ENCODE data around the gene SEMA3D. TPM values are rescaled to one million over a fixed set of nuclear protein-coding genes. Genes with fewer than 3 reads are reported as not detected.

Gene SEMA3D
- total RNA-seq, 1 donor from 2014 or later: 9.1 TPM

DNA sequence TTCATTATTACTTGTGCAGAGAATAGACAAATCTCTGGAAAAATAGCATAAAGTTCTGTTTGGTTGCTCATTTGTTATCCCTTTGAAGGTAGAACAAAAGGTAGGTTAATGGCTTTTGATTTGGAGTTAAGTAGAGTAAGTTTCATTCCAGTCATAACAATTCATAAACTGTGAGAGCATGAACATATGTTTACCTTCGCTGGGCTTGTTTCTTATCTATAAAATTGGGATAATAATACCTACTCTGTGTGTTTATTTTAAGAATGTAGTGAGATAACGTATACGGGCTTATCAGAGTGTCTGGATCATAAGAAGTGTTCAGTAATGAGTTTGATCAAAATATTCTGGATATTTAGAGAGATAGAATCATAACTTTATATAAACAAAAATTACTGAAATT, 155.4 kb downstream of the SEMA3D start:
- H3K27me3 Mint-ChIP-seq (ENCODE audit: low read depth, unreplicated experiment): no peaks in the 10 kb centered on the region
- H3K4me1 ChIP-seq (ENCODE audit: insufficient read depth, low read length): peaks cover 4% of the 10 kb centered on the region
- H3K9ac ChIP-seq (ENCODE audit: low read length): no peak overlapping the region
- H3K36me3 ChIP-seq (ENCODE audit: insufficient read depth, low read length): no peaks in the 10 kb centered on the region
- H3K4me1 Mint-ChIP-seq (ENCODE audit: low read depth, unreplicated experiment): peaks cover 2% of the 10 kb centered on the region
- no peak overlapping the region for H3K27ac ChIP-seq (ENCODE audit: low read depth, low read length)
- H3K27ac Mint-ChIP-seq (ENCODE audit: unreplicated experiment): no peak overlapping the region
- H3K36me3 Mint-ChIP-seq (ENCODE audit: low read depth, unreplicated experiment): no peaks in the 10 kb centered on the region
- no peak overlapping the region for H3K4me3 Mint-ChIP-seq (ENCODE audit: unreplicated experiment)
- H4K20me1 ChIP-seq (ENCODE audit: insufficient read depth, low read length): no peaks in the 10 kb centered on the region
- no peaks in the 10 kb centered on the region for H3K27me3 ChIP-seq (ENCODE audit: insufficient read depth, low read length)
- FAIRE-seq: peak; percentile 68
- no peaks in the 10 kb centered on the region for H3K79me2 ChIP-seq (ENCODE audit: insufficient read depth, low read length)
- TF ChIP-seq EZH2 (IDR thresholded peaks at IDR 0.05; ENCODE audit: insufficient read depth, low read length): no peak
- TF ChIP-seq, protein P1, sequence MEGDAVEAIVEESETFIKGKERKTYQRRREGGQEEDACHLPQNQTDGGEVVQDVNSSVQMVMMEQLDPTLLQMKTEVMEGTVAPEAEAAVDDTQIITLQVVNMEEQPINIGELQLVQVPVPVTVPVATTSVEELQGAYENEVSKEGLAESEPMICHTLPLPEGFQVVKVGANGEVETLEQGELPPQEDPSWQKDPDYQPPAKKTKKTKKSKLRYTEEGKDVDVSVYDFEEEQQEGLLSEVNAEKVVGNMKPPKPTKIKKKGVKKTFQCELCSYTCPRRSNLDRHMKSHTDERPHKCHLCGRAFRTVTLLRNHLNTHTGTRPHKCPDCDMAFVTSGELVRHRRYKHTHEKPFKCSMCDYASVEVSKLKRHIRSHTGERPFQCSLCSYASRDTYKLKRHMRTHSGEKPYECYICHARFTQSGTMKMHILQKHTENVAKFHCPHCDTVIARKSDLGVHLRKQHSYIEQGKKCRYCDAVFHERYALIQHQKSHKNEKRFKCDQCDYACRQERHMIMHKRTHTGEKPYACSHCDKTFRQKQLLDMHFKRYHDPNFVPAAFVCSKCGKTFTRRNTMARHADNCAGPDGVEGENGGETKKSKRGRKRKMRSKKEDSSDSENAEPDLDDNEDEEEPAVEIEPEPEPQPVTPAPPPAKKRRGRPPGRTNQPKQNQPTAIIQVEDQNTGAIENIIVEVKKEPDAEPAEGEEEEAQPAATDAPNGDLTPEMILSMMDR (IDR thresholded peaks at IDR 0.05; ENCODE audit: insufficient read depth, low read depth, low read length): no peak
- H3K4me2 ChIP-seq (ENCODE audit: low read length): no peak overlapping the region
- H3K4me3 ChIP-seq (ENCODE audit: insufficient read depth, low read depth, low read length): no peak overlapping the region
- H2AFZ ChIP-seq (ENCODE audit: low read depth, low read length): no peak overlapping the region
- no peaks in the 10 kb centered on the region for H3K9me3 ChIP-seq (ENCODE audit: insufficient read depth, low read depth, low read length)
- no peak for DNase-seq (ENCODE audit: low read depth)
- no peaks in the 10 kb centered on the region for H3K9me3 Mint-ChIP-seq (ENCODE audit: unreplicated experiment)

DNA sequence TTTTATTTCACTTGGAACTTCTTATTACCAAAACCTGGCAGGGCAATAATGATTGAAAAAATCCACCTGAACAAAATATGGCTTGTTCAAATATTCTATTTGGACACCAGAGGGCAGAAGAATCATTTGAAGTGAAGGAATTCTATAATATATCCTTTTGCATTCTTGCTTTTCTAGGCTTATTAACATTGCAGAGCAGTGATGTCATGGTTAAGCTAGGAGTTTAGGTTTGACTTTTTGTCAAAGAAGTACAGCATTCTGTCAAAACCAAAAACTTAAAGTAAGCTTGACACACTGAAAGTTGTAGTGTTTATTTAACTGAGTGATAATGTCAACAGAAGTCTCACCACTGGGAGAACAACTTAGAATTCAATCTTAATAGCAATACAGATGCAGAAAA, 156.0 kb downstream of the SEMA3D start:
- Mint-ChIP-seq H3K27me3 (ENCODE audit: low read depth, unreplicated experiment) (no peaks in the 10 kb centered on the region), H3K4me1 (ENCODE audit: low read depth, unreplicated experiment) (peaks cover 4% of the 10 kb centered on the region), H3K36me3 (ENCODE audit: low read depth, unreplicated experiment) (no peaks in the 10 kb centered on the region), H3K27ac (ENCODE audit: unreplicated experiment) (no peak overlapping the region), H3K4me3 (ENCODE audit: unreplicated experiment) (no peak overlapping the region), H3K9me3 (ENCODE audit: unreplicated experiment) (no peaks in the 10 kb centered on the region)
- Histone ChIP-seq H3K9me3 (ENCODE audit: insufficient read depth, low read depth, low read length) (no peaks in the 10 kb centered on the region), H3K4me1 (ENCODE audit: insufficient read depth, low read length) (peaks cover 8% of the 10 kb centered on the region), H3K4me2 (ENCODE audit: low read length) (no peak overlapping the region), H3K79me2 (ENCODE audit: insufficient read depth, low read length) (no peaks in the 10 kb centered on the region), H3K27me3 (ENCODE audit: insufficient read depth, low read length) (no peaks in the 10 kb centered on the region), H2AFZ (ENCODE audit: low read depth, low read length) (no peak overlapping the region), H3K4me3 (ENCODE audit: insufficient read depth, low read depth, low read length) (no peak overlapping the region), H3K9ac (ENCODE audit: low read length) (no peak overlapping the region), H3K27ac (ENCODE audit: low read depth, low read length) (no peak overlapping the region), H3K36me3 (ENCODE audit: insufficient read depth, low read length) (no peaks in the 10 kb centered on the region), H4K20me1 (ENCODE audit: insufficient read depth, low read length) (no peaks in the 10 kb centered on the region)
- TF ChIP-seq, protein P1 (IDR thresholded peaks at IDR 0.05; ENCODE audit: insufficient read depth, low read depth, low read length): peak; percentile 45
- TF ChIP-seq EZH2 (IDR thresholded peaks at IDR 0.05; ENCODE audit: insufficient read depth, low read length): no peak
- FAIRE-seq: peak; percentile 76
- DNase-seq (ENCODE audit: low read depth): peak; percentile 62

DNA sequence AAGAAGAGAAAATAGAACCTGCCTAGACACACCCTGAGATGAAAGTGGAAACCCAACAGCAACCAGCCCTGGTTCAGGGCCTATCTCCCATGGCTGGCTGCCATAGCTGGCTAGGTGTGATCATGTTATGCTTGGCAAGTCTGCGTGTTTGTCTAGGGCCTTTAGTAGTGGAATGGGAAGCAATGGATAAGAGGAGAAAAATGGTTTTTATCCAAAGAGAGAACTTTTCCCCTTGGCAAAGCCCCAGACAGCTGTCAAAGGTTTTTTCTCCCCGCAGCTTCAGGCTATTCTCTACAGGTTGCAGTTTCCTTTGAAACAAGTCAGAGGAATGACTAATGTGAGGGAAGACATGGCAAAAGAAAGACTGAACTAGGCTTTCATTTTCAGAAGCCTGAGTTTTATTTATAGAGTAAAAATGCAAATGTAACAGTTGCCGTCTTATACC, 161.5 kb downstream of the SEMA3D start:
- Mint-ChIP-seq H3K4me3 (ENCODE audit: unreplicated experiment) (no peak overlapping the region), H3K9me3 (ENCODE audit: unreplicated experiment) (no peaks in the 10 kb centered on the region), H3K27me3 (ENCODE audit: low read depth, unreplicated experiment) (no peaks in the 10 kb centered on the region), H3K4me1 (ENCODE audit: low read depth, unreplicated experiment) (peaks cover 11% of the 10 kb centered on the region), H3K36me3 (ENCODE audit: low read depth, unreplicated experiment) (no peaks in the 10 kb centered on the region), H3K27ac (ENCODE audit: unreplicated experiment) (peak overlapping the region; percentile 79)
- TF ChIP-seq, protein P1 (IDR thresholded peaks at IDR 0.05; ENCODE audit: insufficient read depth, low read depth, low read length): no peak
- TF ChIP-seq EZH2 (IDR thresholded peaks at IDR 0.05; ENCODE audit: insufficient read depth, low read length): no peak
- H3K27me3 ChIP-seq (ENCODE audit: insufficient read depth, low read length): no peaks in the 10 kb centered on the region
- no peak overlapping the region for H2AFZ ChIP-seq (ENCODE audit: low read depth, low read length)
- H3K9ac ChIP-seq (ENCODE audit: low read length): no peak overlapping the region
- peaks cover 12% of the 10 kb centered on the region for H3K4me1 ChIP-seq (ENCODE audit: insufficient read depth, low read length)
- H3K27ac ChIP-seq (ENCODE audit: low read depth, low read length): no peak overlapping the region
- no peak overlapping the region for H3K4me3 ChIP-seq (ENCODE audit: insufficient read depth, low read depth, low read length)
- no peaks in the 10 kb centered on the region for H3K36me3 ChIP-seq (ENCODE audit: insufficient read depth, low read length)
- no peaks in the 10 kb centered on the region for H3K9me3 ChIP-seq (ENCODE audit: insufficient read depth, low read depth, low read length)
- peak; percentile 57 for DNase-seq (ENCODE audit: low read depth)
- no peak for FAIRE-seq
- no peaks in the 10 kb centered on the region for H3K79me2 ChIP-seq (ENCODE audit: insufficient read depth, low read length)
- peak overlapping the region; percentile 43 for H3K4me2 ChIP-seq (ENCODE audit: low read length)
- no peaks in the 10 kb centered on the region for H4K20me1 ChIP-seq (ENCODE audit: insufficient read depth, low read length)
